Hypothalamus (tissue), 51 donors: ENCODE data around the gene OTOP1.
"Not testable (repeated sequence)": the region's sequence is repeated elsewhere in the genome, so short reads cannot be mapped to it uniquely, and the experiment has no call there.

Experiments
- DNase-seq, 51 donors: peaks; one replicate each; lab custom pipeline; 2025; lab: John Stamatoyannopoulos, UW

The OTOP1 gene

GRCh38 chr4:4165701-4166392, 60.9 kb downstream of the OTOP1 start:
- DNase-seq = not testable (repeated sequence)

GRCh38 chr4:4164532-4165173, 62.1 kb downstream of the OTOP1 start:
- DNase-seq = not testable (repeated sequence)

- DNase-seq = not testable (repeated sequence)
These were observed 64.5 kb downstream of the OTOP1 start for GRCh38 chr4:4162186-4162585.

DNA sequence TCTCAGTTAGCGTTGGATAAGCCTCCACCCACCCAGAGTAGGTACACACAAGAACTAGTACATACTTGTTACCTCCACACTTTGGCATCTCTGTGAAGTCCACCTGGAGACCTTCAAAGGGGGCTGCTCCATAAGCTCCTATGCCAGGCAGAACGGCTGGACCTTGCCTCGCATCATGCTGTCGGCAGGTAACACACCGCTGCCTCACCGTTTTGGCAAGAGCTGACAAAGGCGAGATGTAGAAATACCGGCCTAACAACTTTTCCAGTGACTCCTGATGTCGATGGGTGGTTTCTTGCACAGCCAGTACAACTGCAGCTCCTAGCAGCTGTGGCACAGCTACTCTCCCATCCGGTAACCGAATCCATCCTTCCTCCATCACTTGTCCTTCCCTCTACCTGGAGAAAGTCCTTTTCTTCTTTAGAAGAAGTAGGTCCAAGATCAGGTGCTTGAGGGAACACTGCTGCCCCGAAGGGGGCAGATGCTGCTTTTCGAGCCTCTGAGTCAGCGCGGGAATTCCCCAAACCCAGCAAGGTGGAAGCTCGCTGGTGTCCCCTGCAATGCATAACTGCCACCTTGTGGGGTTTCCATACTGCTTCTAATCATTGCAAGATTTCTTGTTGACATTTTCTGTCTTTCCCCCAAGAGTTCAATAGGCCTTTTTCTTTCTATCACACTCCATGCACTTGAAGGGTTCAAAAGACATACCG, 65.6 kb downstream of the OTOP1 start:
- DNase-seq = not testable (repeated sequence)

GRCh38 chr4:4145622-4146021, 81.1 kb downstream of the OTOP1 start:
- DNase-seq = peak in 7 of 51 donors; percentile 2 to 36 (median 8)

- not testable (repeated sequence) for DNase-seq
These were observed 83.4 kb downstream of the OTOP1 start for GRCh38 chr4:4143376-4143775.

DNA sequence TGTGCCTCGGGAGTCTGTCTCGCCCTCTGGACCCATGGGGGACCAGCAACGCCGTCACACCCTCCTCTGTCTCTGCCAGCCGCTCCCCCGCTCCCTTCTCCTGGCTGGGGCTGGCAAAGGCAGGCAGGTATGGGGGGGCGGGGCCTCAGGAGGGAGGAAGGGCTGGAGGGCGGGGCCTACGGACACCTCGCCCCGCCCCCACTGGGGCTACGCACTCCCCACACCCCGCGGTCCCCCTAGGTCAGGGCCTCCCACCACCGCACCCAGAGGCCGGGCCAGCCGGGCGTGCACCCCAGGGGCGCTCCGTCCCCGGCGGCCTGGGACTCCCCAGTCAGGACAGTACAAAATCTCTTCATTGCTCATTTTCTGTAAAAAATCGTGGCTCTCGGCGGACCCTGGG, 84.0 kb downstream of the OTOP1 start:
- not testable (repeated sequence) for DNase-seq

DNA sequence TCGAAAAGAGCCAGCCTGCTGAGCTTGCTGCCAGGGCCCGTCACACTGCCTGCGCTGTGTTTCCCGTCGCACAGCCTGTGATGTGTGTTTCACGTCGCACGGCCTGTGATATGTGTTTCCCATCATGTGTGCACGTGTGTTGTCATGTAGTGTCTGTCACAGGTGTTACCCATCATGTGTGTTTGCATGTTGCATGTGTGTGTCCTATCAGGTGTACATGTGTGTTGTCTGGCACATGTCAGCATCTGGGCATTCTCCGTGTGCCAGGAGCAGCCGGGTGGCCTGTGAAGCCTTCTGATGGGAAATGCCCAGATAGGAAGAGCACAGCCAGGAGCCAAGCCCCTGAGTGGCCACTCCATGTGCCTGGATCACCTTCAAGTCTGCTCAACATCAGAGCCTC, 85.5 kb downstream of the OTOP1 start:
- DNase-seq = not testable (repeated sequence)
